GM19468 (cell line): ENCODE measurements around the gene DMC1.
"Not testable (repeated sequence)": the region's sequence is repeated elsewhere in the genome, so short reads cannot be mapped to it uniquely, and the experiment has no call there.

ENCODE experiments used
- ATAC-seq: cut with Tn5 transposase; IDR thresholded peaks from one replicate; pipeline ENCODE4 v1.9.1; 2021; ENCODE audit warnings: mild to moderate bottlenecking, moderate library complexity, moderate number of reproducible peaks; ENCODE audit not compliant: unreplicated experiment; ENCODE audit errors: extremely low read depth

Gene DMC1, protein sequence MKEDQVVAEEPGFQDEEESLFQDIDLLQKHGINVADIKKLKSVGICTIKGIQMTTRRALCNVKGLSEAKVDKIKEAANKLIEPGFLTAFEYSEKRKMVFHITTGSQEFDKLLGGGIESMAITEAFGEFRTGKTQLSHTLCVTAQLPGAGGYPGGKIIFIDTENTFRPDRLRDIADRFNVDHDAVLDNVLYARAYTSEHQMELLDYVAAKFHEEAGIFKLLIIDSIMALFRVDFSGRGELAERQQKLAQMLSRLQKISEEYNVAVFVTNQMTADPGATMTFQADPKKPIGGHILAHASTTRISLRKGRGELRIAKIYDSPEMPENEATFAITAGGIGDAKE

GRCh38 chr22:38569972-38570778 lies at the start of gene DMC1:
Gene DMC1, minus strand, starts transcription at chr22:38570183. Its CDS starts 1,927 bp downstream, at chr22:38568256.
- no peak for ATAC-seq

DNA sequence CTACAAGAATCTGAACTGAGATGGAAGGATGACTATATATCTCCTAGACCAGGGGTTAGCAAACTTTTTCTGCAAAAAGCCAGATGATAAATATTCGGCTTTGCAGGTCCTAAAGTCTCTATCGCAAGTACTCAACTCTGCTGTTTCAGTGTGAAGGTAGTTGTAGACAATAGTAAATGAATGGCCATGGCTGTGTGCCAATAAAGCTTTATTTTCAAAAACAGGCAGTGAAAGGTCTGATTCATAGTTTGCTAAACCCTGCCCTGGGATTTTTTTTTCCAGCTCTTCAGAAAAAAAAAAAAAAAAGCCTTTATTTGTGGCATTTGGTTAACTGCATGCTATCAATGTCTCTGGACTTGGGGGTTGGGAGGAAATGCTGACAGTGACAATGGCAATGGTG lies 48.7 kb upstream of the DMC1 start:
- ATAC-seq = no peak

GRCh38 chr22:38618258-38618657 lies 48.3 kb upstream of the DMC1 start:
- ATAC-seq = no peak

DNA sequence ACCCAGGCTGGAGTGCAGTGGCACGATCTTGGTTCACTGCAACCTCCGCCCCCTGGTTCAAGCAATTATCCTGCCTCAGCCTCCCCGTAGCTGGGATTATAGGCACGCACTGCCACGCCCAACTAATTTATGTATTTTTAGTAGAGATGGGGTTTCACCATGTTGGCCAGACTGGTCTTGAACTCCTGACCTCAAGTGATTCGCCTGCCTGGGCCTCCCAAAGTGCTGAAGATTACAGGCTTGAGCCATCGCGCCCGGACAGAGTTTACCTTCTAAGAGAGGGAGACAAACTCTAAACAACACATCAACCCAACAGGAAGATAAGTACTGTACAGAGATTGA lies 45.1 kb upstream of the DMC1 start:
- not testable (repeated sequence) for ATAC-seq

GRCh38 chr22:38614332-38615063 lies 44.5 kb upstream of the DMC1 start:
- no peak for ATAC-seq

GRCh38 chr22:38613588-38613987 lies 43.6 kb upstream of the DMC1 start:
- no peak for ATAC-seq

DNA sequence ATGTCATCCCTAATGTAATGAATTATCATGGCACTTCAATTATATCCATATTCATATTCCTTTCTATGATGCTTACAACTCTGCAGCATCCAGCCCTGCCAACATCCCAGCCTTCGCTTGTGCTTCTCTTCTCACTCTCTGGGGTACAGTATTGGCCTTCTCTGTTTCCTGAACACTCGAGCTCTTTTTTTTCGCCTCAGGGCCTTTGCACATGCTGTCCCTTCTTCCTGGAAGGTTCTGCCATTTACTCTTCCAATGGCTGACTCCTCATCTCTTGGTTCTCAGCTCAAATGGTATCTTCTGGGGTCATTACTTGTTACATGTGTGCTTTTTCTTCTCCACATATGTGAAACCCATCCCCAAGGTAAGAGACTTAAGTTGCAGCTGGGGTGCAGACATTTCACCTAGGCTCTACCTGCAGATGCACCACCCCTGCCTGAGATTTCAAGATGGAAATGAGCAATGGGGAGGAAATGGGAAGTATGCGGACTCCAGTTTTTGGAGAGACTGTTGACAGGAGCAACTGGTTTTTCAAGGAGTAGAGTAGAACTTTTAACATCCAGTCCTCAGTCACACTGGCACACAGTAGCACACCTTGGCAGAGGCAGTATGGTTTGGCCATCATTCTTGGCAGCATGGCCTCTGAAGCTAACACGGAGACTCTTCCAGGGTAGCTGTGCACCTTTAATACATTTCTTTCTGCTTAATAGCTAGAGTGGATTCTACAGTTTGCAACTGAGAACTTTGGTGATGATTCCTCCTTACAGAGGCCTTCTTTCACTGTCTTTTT lies 42.4 kb upstream of the DMC1 start:
- no peak for ATAC-seq

GRCh38 chr22:38611559-38611958 lies 41.6 kb upstream of the DMC1 start:
- no peak for ATAC-seq

- no peak for ATAC-seq
These were observed 40.3 kb upstream of the DMC1 start for GRCh38 chr22:38610234-38610633.

DNA sequence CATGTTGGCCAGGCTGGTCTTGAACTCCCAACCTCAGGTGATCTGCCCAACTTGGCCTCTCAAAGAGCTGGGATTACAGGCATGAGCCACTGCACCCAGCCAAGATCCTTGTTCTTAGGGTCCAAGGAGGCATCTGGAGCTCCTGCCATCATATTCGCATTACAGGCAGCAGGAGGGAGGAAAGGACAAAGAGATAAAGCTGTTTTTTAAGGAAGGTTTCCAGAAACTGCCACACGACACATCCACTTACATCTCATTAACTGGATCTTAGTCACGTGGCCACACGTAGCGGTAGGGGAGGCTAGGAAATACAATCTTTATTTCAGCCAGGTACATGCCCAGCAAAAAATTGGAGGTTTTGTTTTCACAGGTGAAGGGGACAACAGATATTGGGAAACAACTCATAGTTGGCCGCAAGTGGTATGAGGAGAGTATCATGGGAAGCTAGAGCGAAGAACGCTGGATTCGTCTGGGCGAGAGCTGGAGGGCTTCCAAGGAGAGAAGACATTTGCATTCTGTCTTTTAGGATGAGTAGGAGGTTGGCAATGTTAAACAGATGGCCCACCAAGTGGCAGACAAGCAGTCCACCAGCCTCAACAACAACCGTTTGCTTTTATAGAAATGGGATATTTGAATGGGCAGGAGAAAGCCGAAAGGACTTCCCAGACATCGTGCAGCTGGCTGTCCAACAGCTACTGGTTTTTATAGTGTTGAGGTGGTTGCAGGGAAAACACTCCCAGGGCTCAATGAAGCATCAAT lies 39.2 kb upstream of the DMC1 start:
- no peak for ATAC-seq

DNA sequence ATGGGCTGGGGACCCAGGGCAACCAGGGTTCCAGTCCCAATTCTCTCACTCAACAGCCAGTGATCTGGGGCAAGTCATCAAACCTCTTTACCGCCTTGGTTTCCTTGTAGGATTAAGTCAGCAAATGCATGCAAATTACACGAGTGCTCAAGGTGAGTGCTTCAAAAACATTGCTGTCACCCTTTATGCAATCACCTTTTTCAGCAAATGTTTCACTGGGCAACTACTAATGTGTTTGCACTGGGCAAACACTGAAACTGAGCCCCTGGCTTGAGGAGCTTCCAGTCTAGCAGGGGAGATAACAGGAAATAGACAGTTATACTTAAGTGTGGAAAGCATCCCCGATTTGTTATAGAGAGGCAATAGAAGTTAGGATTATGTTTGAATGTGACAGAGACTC lies 37.7 kb upstream of the DMC1 start:
- no peak for ATAC-seq

- ATAC-seq = no peak
These were observed 32.2 kb upstream of the DMC1 start for GRCh38 chr22:38602166-38602565.

- no peak for ATAC-seq
These were observed 31.3 kb upstream of the DMC1 start for GRCh38 chr22:38601221-38601764.

GRCh38 chr22:38599466-38599865 lies 29.5 kb upstream of the DMC1 start:
- no peak for ATAC-seq

- not testable (repeated sequence) for ATAC-seq
These were observed 12.9 kb upstream of the DMC1 start for GRCh38 chr22:38582923-38583322.

DNA sequence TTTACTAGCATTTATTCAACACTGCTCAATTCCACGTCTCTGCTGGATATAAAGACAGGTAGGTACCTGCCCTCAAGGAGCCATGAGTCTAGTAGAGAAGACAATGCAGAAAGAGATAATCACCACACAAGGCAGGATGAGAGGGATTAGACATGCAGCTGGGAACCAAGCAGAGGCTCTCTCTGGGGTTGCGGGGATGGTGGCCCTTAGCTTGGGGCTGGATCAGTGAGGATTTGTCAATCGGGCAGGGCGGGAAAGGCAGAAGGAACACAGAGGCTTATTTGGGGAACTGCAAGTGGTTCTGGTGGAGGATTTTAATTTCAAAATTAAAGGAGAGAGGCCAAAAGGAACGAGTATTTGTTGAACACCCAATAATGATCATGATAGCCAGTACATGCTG lies 8.5 kb upstream of the DMC1 start:
- no peak for ATAC-seq

DNA sequence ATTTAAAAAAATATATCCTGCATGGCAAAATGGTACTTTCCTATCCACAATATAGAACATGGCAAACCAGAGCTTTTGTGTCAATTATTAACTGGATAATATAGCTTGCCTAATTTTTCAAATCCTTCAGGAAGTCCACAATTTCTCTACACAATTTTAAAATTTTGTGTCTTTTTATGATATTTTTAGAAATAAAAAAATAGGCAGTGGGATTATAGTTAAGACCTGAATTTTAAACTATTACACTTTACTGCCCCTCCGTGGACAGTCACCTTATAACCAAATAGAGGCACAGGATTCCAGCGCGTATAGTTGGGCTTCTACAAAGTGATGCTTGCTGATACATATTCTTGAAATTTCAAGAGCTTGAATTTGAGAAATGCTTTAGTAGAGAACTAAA lies 2.1 kb upstream of the DMC1 start:
- ATAC-seq = no peak

DNA sequence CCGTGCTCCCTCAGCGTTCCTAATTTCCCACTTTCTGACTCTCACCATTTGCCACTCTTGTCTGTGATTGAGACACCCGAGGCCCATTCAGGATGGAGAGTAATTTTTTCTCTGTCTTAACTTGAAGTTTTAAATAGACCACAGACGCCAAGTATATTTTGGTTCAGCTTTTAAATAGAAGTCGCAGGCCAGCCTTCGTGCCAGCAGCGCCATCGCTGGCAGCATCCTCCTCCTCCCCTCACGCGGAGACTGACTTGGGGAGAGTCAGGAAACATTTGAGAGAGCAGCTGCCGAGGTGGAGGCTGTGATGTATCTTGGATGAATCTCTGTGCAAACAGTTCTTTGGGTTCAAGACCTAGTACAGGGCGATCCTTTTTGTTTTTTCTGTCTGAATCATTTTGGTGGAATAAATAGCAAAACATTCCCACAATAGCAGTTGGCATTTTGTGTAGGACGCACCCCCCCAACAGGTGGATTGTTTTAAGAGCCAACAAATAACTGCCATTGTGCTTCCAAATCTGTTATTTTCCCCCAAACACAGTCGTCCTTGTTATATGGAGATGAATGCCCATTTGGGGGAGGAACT lies 889 bp upstream of the DMC1 start:
- ATAC-seq = no peak
